Fibroblast of lung (primary cell): Measurements from ENCODE around the gene C1orf50. TPM values are rescaled to one million over a fixed set of nuclear protein-coding genes. Genes with fewer than 3 reads are reported as not detected.

Experiments
- DNase-seq, 2 donors: peaks; one replicate each; pipeline versions ENCODE4 v3.0.0 to v3.0.0-alpha.2; 2010; ENCODE audit warnings: low read depth in 2 of 2
- H2AFZ ChIP-seq: 2 replicates; pipeline ENCODE4 v1.5.1; 2012; ENCODE audit warnings: low read length, control low read depth, inconsistent platforms
- H3K27ac ChIP-seq: 2 replicates; pipeline ENCODE4 v1.5.1; 2011; ENCODE audit warnings: low read length, control low read depth; ENCODE audit not compliant: insufficient read depth
- H3K27me3 ChIP-seq: 2 replicates; pipeline ENCODE4 v1.5.1; 2011; ENCODE audit warnings: mild to moderate bottlenecking, low read length; ENCODE audit not compliant: control insufficient read depth, insufficient read depth
- H3K36me3 ChIP-seq: 2 replicates; pipeline ENCODE4 v1.5.1; 2011; ENCODE audit warnings: low read length; ENCODE audit not compliant: control insufficient read depth, insufficient read depth
- H3K4me1 ChIP-seq: 2 replicates; pipeline ENCODE4 v1.5.1; 2011; ENCODE audit warnings: low read length; ENCODE audit not compliant: control insufficient read depth, insufficient read depth; ENCODE audit errors: extremely low read depth
- H3K4me2 ChIP-seq: 2 replicates; pipeline ENCODE4 v1.5.1; 2011; ENCODE audit warnings: low read length, control low read depth; ENCODE audit not compliant: insufficient read depth; ENCODE audit errors: extremely low read depth
- H3K4me3 ChIP-seq, 4 experiments: fragments of 200-600 bp in 1 of 4; sonication (generic) in 1 of 4; replicated peaks in 1 of 4; 2 replicates each; pipeline ENCODE4 v1.5.1; 2011 to 2016; ENCODE audit warnings: low read length in 4 of 4, low read depth in 3 of 4, mild to moderate bottlenecking in 3 of 4, control low read depth in 2 of 4, inconsistent platforms in 1 of 4, mixed read lengths in 1 of 4; ENCODE audit not compliant: insufficient read depth in 1 of 4; ENCODE audit errors: control extremely low read depth in 1 of 4
- H3K79me2 ChIP-seq: 2 replicates; pipeline ENCODE4 v1.5.1; 2012; ENCODE audit warnings: mild to moderate bottlenecking, low read length, inconsistent platforms; ENCODE audit not compliant: control insufficient read depth, insufficient read depth
- H3K9ac ChIP-seq: 2 replicates; pipeline ENCODE4 v1.5.1; 2011; ENCODE audit warnings: mild to moderate bottlenecking, low read length, control low read depth; ENCODE audit not compliant: insufficient read depth
- H3K9me3 ChIP-seq: 2 replicates; pipeline ENCODE4 v1.5.1; 2012; ENCODE audit warnings: low read depth, low read length; ENCODE audit not compliant: control insufficient read depth, insufficient read depth
- H4K20me1 ChIP-seq: 2 replicates; pipeline ENCODE4 v1.5.1; 2011; ENCODE audit warnings: low read length; ENCODE audit not compliant: control insufficient read depth, insufficient read depth; ENCODE audit errors: extremely low read depth
- EZH2 ChIP-seq: IDR thresholded peaks from 2 replicates; pipeline ENCODE4 v1.5.1; 2012; ENCODE audit warnings: low read length, control low read depth, mild to moderate bottlenecking; ENCODE audit errors: missing control alignments
- polyA plus RNA-seq, 2 donors: library from polyadenylated mRNA; depleted of rRNA in 1 of 2; stranded (reverse) in 1 of 2; unstranded in 1 of 2; fragments of >200 nt; gene quantifications; 2 replicates each; pipeline ENCODE4 v1.2.1, GENCODE V29; 2011 to 2012; ENCODE audit warnings: missing spikeins in 1 of 2
- total RNA-seq: library from RNA; depleted of rRNA; stranded (reverse); fragments of >200 nt; gene quantifications from 2 replicates; pipeline ENCODE4 v1.2.1, GENCODE V29; 2014
- TF ChIP-seq, protein P1 (sequence below), 2 donors: IDR thresholded peaks in 1 of 2; conservative IDR thresholded peaks in 1 of 2; 1 replicate in 1 of 2; 2 replicates in 1 of 2; pipeline ENCODE4 v1.5.1; 2011 to 2012; ENCODE audit warnings: low read length in 2 of 2, control low read depth in 1 of 2, inconsistent platforms in 1 of 2, low read depth in 1 of 2, mild to moderate bottlenecking in 1 of 2

C1orf50 gene
- total and polyA plus RNA-seq, 2 donors (not counting 1 experiment from before 2014, with no cell fraction given), result 5.9 to 9.5 TPM

DNA sequence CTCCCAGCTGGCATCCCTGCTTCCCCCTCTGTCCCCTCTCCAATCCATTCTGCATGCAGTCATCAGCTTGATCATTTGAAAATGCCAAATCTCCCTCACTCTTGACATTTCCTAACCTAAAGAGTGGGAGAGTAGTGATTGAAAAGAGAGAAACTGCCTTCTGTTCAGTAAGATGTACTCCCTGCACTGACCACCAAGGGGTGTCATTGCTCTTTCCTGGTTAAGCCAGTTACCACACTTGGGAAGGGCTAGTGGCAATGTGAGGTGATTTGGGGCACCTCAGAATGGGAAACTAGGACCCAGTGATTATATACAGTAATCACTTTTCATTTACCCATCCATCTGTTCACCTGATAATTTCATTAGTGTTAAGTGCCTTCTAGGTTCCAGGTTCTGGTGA, 10.8 kb downstream of the C1orf50 start:
- H4K20me1 ChIP-seq, result no peaks in the 10 kb centered on the region
- no peak overlapping the region for H2AFZ ChIP-seq
- no peak overlapping the region for H3K27ac ChIP-seq
- H3K4me3 ChIP-seq, result no peak overlapping the region
- H3K9ac ChIP-seq, result no peak overlapping the region
- peaks cover 2% of the 10 kb centered on the region for H3K36me3 ChIP-seq
- H3K79me2 ChIP-seq, result no peaks in the 10 kb centered on the region
- DNase-seq, result peak in 1 of 2 donors; percentile 58
- no peaks in the 10 kb centered on the region for H3K9me3 ChIP-seq
- H3K4me1 ChIP-seq, result no peaks in the 10 kb centered on the region
- no peak overlapping the region for H3K4me2 ChIP-seq
- H3K27me3 ChIP-seq, result no peaks in the 10 kb centered on the region
- TF ChIP-seq, protein P1, sequence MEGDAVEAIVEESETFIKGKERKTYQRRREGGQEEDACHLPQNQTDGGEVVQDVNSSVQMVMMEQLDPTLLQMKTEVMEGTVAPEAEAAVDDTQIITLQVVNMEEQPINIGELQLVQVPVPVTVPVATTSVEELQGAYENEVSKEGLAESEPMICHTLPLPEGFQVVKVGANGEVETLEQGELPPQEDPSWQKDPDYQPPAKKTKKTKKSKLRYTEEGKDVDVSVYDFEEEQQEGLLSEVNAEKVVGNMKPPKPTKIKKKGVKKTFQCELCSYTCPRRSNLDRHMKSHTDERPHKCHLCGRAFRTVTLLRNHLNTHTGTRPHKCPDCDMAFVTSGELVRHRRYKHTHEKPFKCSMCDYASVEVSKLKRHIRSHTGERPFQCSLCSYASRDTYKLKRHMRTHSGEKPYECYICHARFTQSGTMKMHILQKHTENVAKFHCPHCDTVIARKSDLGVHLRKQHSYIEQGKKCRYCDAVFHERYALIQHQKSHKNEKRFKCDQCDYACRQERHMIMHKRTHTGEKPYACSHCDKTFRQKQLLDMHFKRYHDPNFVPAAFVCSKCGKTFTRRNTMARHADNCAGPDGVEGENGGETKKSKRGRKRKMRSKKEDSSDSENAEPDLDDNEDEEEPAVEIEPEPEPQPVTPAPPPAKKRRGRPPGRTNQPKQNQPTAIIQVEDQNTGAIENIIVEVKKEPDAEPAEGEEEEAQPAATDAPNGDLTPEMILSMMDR (conservative IDR thresholded peaks at IDR 0.05 in 1 of 2, IDR thresholded peaks at IDR 0.05 in 1 of 2; ENCODE audit: low read depth in 1 of 2, low read length in 2 of 2), result peak; percentile 77 to 81
- no peak for TF ChIP-seq EZH2

DNA sequence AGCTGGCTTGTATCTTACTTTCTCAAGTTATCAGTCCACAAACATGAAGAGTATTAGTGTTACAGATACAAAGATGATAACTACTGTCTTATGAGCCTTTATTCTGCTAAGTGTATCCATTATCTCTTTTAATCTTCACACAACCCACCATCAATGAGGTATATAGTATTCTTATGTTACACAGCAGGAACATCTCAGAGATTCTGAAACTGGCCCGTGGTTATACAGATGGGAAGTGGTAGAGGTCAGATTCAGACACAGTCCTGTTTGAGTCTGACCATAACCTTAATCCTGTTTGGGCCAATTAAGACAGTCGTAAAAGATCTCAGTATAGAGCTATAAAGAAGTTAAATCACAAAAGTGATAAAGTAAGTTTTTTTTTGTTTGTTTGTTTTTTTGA, 12.7 kb downstream of the C1orf50 start:
- DNase-seq, result no peak
- H3K27ac ChIP-seq, result no peak overlapping the region
- no peaks in the 10 kb centered on the region for H4K20me1 ChIP-seq
- no peaks in the 10 kb centered on the region for H3K27me3 ChIP-seq
- H3K4me3 ChIP-seq, result no peak overlapping the region
- H3K36me3 ChIP-seq, result peaks cover 2% of the 10 kb centered on the region
- TF ChIP-seq, protein P1 (conservative IDR thresholded peaks at IDR 0.05 in 1 of 2, IDR thresholded peaks at IDR 0.05 in 1 of 2; ENCODE audit: low read depth in 1 of 2, low read length in 2 of 2), result no peak
- TF ChIP-seq EZH2, result no peak
- H3K4me2 ChIP-seq, result no peak overlapping the region
- no peak overlapping the region for H3K9ac ChIP-seq
- H3K79me2 ChIP-seq, result no peaks in the 10 kb centered on the region
- H3K9me3 ChIP-seq, result no peaks in the 10 kb centered on the region
- H3K4me1 ChIP-seq, result no peaks in the 10 kb centered on the region
- H2AFZ ChIP-seq, result no peak overlapping the region

DNA sequence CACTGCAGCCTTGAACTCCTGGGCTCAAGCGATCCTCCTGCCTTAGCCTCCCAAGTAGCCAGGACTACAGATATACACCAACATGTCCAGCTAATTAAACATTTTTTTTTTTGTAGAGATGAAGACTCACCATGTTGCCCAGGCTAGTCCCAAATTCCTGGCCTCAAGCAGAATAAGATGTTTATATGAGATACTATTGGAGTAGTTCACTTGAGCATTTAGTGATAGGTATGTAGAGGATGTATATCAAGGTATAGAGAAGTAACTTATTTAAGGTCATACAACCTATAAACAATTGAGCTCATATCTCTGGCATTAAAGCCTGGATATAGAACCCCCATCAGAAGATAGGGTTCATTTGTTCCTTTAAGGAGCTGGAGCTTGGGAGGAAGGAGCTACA, 13.1 kb downstream of the C1orf50 start:
- Histone ChIP-seq H3K27me3 (no peaks in the 10 kb centered on the region), H3K9me3 (no peaks in the 10 kb centered on the region), H3K4me3 (no peak overlapping the region), H3K4me1 (no peaks in the 10 kb centered on the region), H4K20me1 (no peaks in the 10 kb centered on the region), H2AFZ (no peak overlapping the region), H3K79me2 (no peaks in the 10 kb centered on the region), H3K27ac (no peak overlapping the region), H3K4me2 (no peak overlapping the region), H3K36me3 (no peaks in the 10 kb centered on the region), H3K9ac (no peak overlapping the region)
- TF ChIP-seq, protein P1 (conservative IDR thresholded peaks at IDR 0.05 in 1 of 2, IDR thresholded peaks at IDR 0.05 in 1 of 2; ENCODE audit: low read depth in 1 of 2, low read length in 2 of 2), result no peak
- TF ChIP-seq EZH2, result no peak
- no peak for DNase-seq
